Ramos (cell line): ENCODE results near the gene ADAM12.

Source experiments
- in situ Hi-C: fragments of 300-500 bp; cut with MboI; formaldehyde crosslinking; loops from one replicate; pipeline ENCODE4 v1.14.3; 2022; ENCODE audit warnings: low sequenced_read_pairs; ENCODE audit not compliant: unreplicated experiment

The ADAM12 gene

GRCh38 chr10:126099366-126099765, 288.9 kb downstream of the ADAM12 start:
- in situ Hi-C loops: no loop called here

GRCh38 chr10:126098226-126098581, 290.1 kb downstream of the ADAM12 start:
- in situ Hi-C loops: no loop called here

- in situ Hi-C loops: no loop called here
These were observed 290.6 kb downstream of the ADAM12 start for GRCh38 chr10:126097558-126098225.

- in situ Hi-C loops: no loop called here
These were observed 293.7 kb downstream of the ADAM12 start for GRCh38 chr10:126094537-126094936.

- in situ Hi-C loops: no loop called here
These were observed 295.7 kb downstream of the ADAM12 start for GRCh38 chr10:126092366-126093215.

- in situ Hi-C loops: no loop called here
These were observed 297.2 kb downstream of the ADAM12 start for GRCh38 chr10:126090911-126091728.

- in situ Hi-C loops: no loop called here
These were observed 297.8 kb downstream of the ADAM12 start for GRCh38 chr10:126090443-126090842.

GRCh38 chr10:126087796-126088505, 300.3 kb downstream of the ADAM12 start:
- in situ Hi-C loops: no loop called here

GRCh38 chr10:126087153-126087680, 301.1 kb downstream of the ADAM12 start:
- in situ Hi-C loops: no loop called here

GRCh38 chr10:126085806-126086205, 302.5 kb downstream of the ADAM12 start:
- in situ Hi-C loops: no loop called here

GRCh38 chr10:126084369-126084768, 303.9 kb downstream of the ADAM12 start:
- in situ Hi-C loops: no loop called here

GRCh38 chr10:126083009-126083408, 305.3 kb downstream of the ADAM12 start:
- in situ Hi-C loops: no loop called here

- in situ Hi-C loops: no loop called here
These were observed 306.3 kb downstream of the ADAM12 start for GRCh38 chr10:126081841-126082466.

GRCh38 chr10:126080879-126081411, 307.3 kb downstream of the ADAM12 start:
- in situ Hi-C loops: no loop called here

GRCh38 chr10:126080291-126080825, 307.9 kb downstream of the ADAM12 start:
- in situ Hi-C loops: no loop called here

GRCh38 chr10:126075009-126075408, 313.3 kb downstream of the ADAM12 start:
- in situ Hi-C loops: no loop called here

- in situ Hi-C loops: no loop called here
These were observed 314.0 kb downstream of the ADAM12 start for GRCh38 chr10:126074291-126074690.

- in situ Hi-C loops: no loop called here
These were observed 314.7 kb downstream of the ADAM12 start for GRCh38 chr10:126073606-126074005.

- in situ Hi-C loops: no loop called here
These were observed 315.7 kb downstream of the ADAM12 start for GRCh38 chr10:126072622-126073021.
